Chondrocyte (in vitro differentiated cells): ENCODE measurements around the gene DHDH. TPM values are rescaled to one million over a fixed set of nuclear protein-coding genes. Genes with fewer than 3 reads are reported as not detected.

Experiments
- DNase-seq: peaks from one replicate; pipeline ENCODE4 v3.0.0; 2021; ENCODE audit warnings: mixed read lengths, low spot score
- H3K27ac Mint-ChIP-seq: one replicate; pipeline ENCODE4 v1.8.0; 2021; ENCODE audit warnings: mild to moderate bottlenecking, moderate library complexity, mixed read lengths; ENCODE audit not compliant: unreplicated experiment
- H3K27me3 Mint-ChIP-seq: 2 replicates; pipeline ENCODE4 v1.8.0; 2021; ENCODE audit warnings: low read depth, mixed read lengths
- H3K36me3 Mint-ChIP-seq: 2 replicates; pipeline ENCODE4 v1.8.0; 2021; ENCODE audit warnings: low read depth, mixed read lengths
- H3K4me1 Mint-ChIP-seq: 2 replicates; pipeline ENCODE4 v1.8.0; 2021; ENCODE audit warnings: low read depth, mild to moderate bottlenecking, mixed read lengths
- H3K4me3 Mint-ChIP-seq: one replicate; pipeline ENCODE4 v1.8.0; 2021; ENCODE audit warnings: mild to moderate bottlenecking, moderate library complexity, mixed read lengths; ENCODE audit not compliant: unreplicated experiment
- H3K9me3 Mint-ChIP-seq: 2 replicates; pipeline ENCODE4 v1.8.0; 2021; ENCODE audit warnings: low read depth, mixed read lengths
- total RNA-seq: library from RNA; stranded (reverse); gene quantifications from 3 replicates; pipeline ENCODE4 v1.2.1, GENCODE V29; 2021
- TF ChIP-seq, protein P1 (sequence below): fragments of 200-600 bp; sonication (generic); IDR thresholded peaks from 2 replicates; pipeline ENCODE4 v1.5.0; 2021; ENCODE audit warnings: antibody characterized with exemption, mild to moderate bottlenecking, moderate library complexity

The DHDH gene
- total RNA-seq, 1 donor from 2014 or later: not detected

DNA sequence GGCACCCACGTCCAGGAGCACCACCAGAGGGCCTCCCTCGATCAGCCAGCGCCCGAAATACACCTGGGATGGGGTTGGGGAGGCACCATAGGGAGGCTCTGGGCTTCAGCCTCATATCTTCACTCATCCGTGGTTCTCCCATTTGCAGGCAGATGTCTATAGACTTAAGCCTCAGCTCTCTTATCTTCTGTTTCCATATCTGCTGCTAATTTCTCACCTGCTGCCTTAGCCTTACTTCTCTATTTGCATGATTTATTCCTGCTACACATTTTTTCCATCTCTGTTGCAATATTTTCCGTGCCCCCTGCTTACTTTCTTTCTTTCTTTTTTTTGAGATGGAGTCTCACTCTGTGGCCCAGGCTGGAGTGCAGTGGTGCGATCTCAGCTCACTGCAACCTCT, 53.8 kb downstream of the DHDH start:
- Mint-ChIP-seq H3K27me3 (no peaks in the 10 kb centered on the region), H3K4me3 (no peak overlapping the region), H3K9me3 (no peaks in the 10 kb centered on the region), H3K27ac (no peak overlapping the region), H3K36me3 (peaks cover 19% of the 10 kb centered on the region), H3K4me1 (peaks cover 22% of the 10 kb centered on the region)
- no peak for DNase-seq
- TF ChIP-seq, protein P1, sequence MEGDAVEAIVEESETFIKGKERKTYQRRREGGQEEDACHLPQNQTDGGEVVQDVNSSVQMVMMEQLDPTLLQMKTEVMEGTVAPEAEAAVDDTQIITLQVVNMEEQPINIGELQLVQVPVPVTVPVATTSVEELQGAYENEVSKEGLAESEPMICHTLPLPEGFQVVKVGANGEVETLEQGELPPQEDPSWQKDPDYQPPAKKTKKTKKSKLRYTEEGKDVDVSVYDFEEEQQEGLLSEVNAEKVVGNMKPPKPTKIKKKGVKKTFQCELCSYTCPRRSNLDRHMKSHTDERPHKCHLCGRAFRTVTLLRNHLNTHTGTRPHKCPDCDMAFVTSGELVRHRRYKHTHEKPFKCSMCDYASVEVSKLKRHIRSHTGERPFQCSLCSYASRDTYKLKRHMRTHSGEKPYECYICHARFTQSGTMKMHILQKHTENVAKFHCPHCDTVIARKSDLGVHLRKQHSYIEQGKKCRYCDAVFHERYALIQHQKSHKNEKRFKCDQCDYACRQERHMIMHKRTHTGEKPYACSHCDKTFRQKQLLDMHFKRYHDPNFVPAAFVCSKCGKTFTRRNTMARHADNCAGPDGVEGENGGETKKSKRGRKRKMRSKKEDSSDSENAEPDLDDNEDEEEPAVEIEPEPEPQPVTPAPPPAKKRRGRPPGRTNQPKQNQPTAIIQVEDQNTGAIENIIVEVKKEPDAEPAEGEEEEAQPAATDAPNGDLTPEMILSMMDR: no peak

- Mint-ChIP-seq H3K4me1 (peaks cover 22% of the 10 kb centered on the region), H3K4me3 (no peak overlapping the region), H3K27ac (no peak overlapping the region), H3K36me3 (peaks cover 17% of the 10 kb centered on the region), H3K27me3 (no peaks in the 10 kb centered on the region), H3K9me3 (no peaks in the 10 kb centered on the region)
- DNase-seq: no peak
- TF ChIP-seq, protein P1: no peak
Measured at GRCh38 chr19:48988286-48988685, 54.8 kb downstream of the DHDH start.

DNA sequence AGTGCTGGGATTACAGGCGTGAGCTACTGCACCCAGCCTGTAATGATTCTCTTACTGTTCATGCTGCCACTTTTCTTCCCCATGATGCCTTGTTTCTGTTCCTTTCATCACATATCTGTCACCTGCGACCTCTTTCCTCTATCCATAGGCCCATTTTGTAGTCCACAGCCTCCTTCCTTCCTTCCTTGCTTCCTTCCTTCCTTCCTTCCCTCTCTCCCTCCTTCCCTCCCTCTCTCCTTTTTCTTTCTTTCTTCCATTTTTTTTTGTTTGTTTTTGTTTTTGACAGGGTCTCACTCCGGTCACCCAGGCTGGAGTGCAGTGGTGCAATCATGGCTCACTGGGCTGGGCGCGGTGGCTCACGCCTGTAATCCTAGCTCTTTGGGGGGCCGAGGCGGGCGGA, 55.4 kb downstream of the DHDH start:
- no peaks in the 10 kb centered on the region for H3K27me3 Mint-ChIP-seq
- H3K36me3 Mint-ChIP-seq: peaks cover 19% of the 10 kb centered on the region
- DNase-seq: no peak
- H3K4me3 Mint-ChIP-seq: no peak overlapping the region
- TF ChIP-seq, protein P1: no peak
- peak overlapping the region; percentile 23 for H3K27ac Mint-ChIP-seq
- H3K9me3 Mint-ChIP-seq: no peaks in the 10 kb centered on the region
- H3K4me1 Mint-ChIP-seq: peaks cover 25% of the 10 kb centered on the region

- TF ChIP-seq, protein P1: no peak
- Mint-ChIP-seq H3K27me3 (no peaks in the 10 kb centered on the region), H3K36me3 (peaks cover 19% of the 10 kb centered on the region), H3K27ac (peak overlapping the region; percentile 36), H3K9me3 (no peaks in the 10 kb centered on the region), H3K4me3 (no peak overlapping the region), H3K4me1 (peaks cover 34% of the 10 kb centered on the region)
- DNase-seq: no peak
Measured at GRCh38 chr19:48989701-48990291, 56.3 kb downstream of the DHDH start.

- Mint-ChIP-seq H3K4me1 (peaks cover 40% of the 10 kb centered on the region), H3K4me3 (no peak overlapping the region), H3K36me3 (peaks cover 17% of the 10 kb centered on the region), H3K9me3 (no peaks in the 10 kb centered on the region), H3K27ac (no peak overlapping the region), H3K27me3 (no peaks in the 10 kb centered on the region)
- DNase-seq: no peak
- TF ChIP-seq, protein P1: no peak
Measured at GRCh38 chr19:48990400-48990799, 56.9 kb downstream of the DHDH start.
